ENCODE measurements around the gene DCBLD1.
A peak's percentile ranks its signal among the peaks of the same experiment; 100 is the strongest.
"Not testable (repeated sequence)": the region's sequence is repeated elsewhere in the genome, so short reads cannot be mapped to it uniquely, and the experiment has no call there.

The DCBLD1 gene

DNA sequence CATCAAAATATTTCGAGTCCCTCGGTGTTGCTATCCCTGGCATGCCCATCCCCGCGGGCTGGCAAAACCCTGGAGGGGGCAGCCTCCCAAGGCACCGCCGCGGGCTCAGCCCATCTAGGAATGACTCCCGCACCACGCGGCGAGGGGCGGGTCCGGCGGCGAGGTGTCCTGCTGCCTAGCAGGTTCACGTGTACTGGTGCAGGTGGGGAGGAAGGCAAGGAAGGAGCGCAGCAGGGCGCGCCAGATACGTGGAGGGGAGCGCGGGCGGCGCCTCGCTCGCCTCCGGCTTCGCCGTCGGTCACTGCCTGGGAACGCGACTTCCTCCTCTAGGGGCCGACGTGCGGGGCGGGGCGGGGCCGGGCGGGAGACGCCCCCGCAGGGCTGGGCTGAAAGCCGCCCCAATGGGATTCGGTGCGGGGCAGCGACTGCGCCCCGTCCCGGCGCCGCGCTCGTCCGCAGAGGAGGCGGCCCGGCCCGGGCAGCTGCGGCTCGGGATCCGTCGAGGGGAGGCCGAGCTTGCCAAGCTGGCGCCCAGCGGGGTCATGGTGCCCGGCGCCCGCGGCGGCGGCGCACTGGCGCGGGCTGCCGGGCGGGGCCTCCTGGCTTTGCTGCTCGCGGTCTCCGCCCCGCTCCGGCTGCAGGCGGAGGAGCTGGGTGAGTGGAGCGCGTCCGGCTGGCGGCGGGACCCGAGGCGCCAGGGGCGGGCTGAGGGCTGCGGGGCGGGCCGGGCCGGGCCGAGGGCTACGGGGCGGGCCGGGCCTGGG lies at the start of gene DCBLD1:
TSS of gene DCBLD1 (plus strand) at position 435 of the 764 bp plus-strand sequence. CDS start at position 543, 108 bp downstream.
- no peak for FAIRE-seq
- peak; percentile 40 for DNase-seq (ENCODE audit: insufficient read length, low spot score)
- TF ChIP-seq, protein P1, sequence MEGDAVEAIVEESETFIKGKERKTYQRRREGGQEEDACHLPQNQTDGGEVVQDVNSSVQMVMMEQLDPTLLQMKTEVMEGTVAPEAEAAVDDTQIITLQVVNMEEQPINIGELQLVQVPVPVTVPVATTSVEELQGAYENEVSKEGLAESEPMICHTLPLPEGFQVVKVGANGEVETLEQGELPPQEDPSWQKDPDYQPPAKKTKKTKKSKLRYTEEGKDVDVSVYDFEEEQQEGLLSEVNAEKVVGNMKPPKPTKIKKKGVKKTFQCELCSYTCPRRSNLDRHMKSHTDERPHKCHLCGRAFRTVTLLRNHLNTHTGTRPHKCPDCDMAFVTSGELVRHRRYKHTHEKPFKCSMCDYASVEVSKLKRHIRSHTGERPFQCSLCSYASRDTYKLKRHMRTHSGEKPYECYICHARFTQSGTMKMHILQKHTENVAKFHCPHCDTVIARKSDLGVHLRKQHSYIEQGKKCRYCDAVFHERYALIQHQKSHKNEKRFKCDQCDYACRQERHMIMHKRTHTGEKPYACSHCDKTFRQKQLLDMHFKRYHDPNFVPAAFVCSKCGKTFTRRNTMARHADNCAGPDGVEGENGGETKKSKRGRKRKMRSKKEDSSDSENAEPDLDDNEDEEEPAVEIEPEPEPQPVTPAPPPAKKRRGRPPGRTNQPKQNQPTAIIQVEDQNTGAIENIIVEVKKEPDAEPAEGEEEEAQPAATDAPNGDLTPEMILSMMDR (IDR thresholded peaks at IDR 0.05; ENCODE audit: insufficient read depth, missing control alignments), result no peak

- DNase-seq (ENCODE audit: insufficient read length, low spot score) (no peak), FAIRE-seq (no peak)
- TF ChIP-seq, protein P1 (IDR thresholded peaks at IDR 0.05; ENCODE audit: insufficient read depth, missing control alignments), result no peak
These were observed 41.6 kb upstream of the DCBLD1 start for GRCh38 chr6:117440706-117441525.

DNA sequence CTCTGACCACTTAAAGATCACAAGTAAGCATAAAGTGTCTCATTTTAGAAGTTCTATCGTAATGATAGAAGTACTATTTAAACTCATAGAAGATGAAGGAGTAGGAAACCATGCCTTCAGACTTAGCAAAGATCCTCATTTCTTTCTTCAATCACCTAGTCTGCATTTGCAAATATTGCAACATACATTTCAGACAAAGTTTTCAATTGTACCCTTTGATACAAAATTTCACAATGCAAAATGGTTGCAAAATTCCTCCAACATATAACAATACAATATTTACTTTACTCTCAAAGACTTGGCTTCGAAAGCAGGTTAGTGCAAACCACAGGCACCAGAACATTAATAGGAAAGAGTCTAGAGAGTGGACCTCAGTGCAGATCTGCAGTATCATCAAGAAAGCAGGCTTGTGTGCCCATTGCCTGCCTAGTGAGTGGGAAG lies 40.6 kb upstream of the DCBLD1 start:
- DNase-seq (ENCODE audit: insufficient read length, low spot score), result no peak
- TF ChIP-seq, protein P1 (IDR thresholded peaks at IDR 0.05; ENCODE audit: insufficient read depth, missing control alignments), result no peak
- FAIRE-seq, result no peak

DNA sequence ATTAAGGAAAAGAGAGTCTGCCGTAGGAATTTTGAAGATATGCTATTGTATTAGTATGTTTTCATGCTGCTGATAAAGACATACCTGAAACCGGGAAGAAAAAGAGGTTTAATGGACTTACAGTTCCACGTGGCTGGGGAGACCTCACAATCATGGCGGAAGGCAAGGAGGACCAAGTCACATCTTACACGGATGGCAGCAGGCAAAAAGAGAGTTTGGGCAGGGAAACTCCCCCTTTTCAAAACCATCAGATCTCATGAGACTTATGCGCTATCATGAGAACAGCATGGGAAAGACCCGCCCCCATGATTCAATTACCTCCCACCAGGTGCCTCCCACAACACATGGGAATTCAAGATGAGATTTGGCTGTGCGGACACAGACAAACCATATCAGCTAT lies 40.2 kb upstream of the DCBLD1 start:
- not testable (repeated sequence) for FAIRE-seq; DNase-seq (ENCODE audit: insufficient read length, low spot score)

GRCh38 chr6:117444600-117444999 lies 37.9 kb upstream of the DCBLD1 start:
- FAIRE-seq (no peak), DNase-seq (ENCODE audit: insufficient read length, low spot score) (no peak)
- TF ChIP-seq, protein P1 (IDR thresholded peaks at IDR 0.05; ENCODE audit: insufficient read depth, missing control alignments), result no peak

- DNase-seq (ENCODE audit: insufficient read length, low spot score), result no peak
- FAIRE-seq, result no peak
- TF ChIP-seq, protein P1 (IDR thresholded peaks at IDR 0.05; ENCODE audit: insufficient read depth, missing control alignments), result no peak
These were observed 35.6 kb upstream of the DCBLD1 start for GRCh38 chr6:117446861-117447260.

- TF ChIP-seq, protein P1 (IDR thresholded peaks at IDR 0.05; ENCODE audit: insufficient read depth, missing control alignments), result no peak
- DNase-seq (ENCODE audit: insufficient read length, low spot score) (no peak), FAIRE-seq (no peak)
These were observed 34.5 kb upstream of the DCBLD1 start for GRCh38 chr6:117448011-117448410.

Data from D721Med (cell line).